ENCODE measurements around the gene NOTCH2NLA.
"Not testable (repeated sequence)": the region's sequence is repeated elsewhere in the genome, so short reads cannot be mapped to it uniquely, and the experiment has no call there.

The NOTCH2NLA gene

GRCh38 chr1:146254569-146255197 lies 25.9 kb upstream of the NOTCH2NLA start:
- no CpG with 5 or more reads among the region's 4 CpGs for WGBS, 2 donors (ENCODE audit: extremely low coverage in 2 of 2, insufficient read length in 2 of 2, insufficient replicate concordance in 1 of 2)
- not testable (repeated sequence) for H3K23ac ChIP-seq (ENCODE audit: low read depth, low read length, poor library complexity); H2BK5ac ChIP-seq (ENCODE audit: low read length); H3K9me3 ChIP-seq (replicated peaks in 1 of 2; ENCODE audit: control insufficient read depth in 2 of 2, insufficient read depth in 1 of 2, low read depth in 1 of 2, low read length in 2 of 2); H3K27ac ChIP-seq (replicated peaks; ENCODE audit: low read length); H4K8ac ChIP-seq (ENCODE audit: low read depth, low read length); H3K4ac ChIP-seq (ENCODE audit: low read length); H3K14ac ChIP-seq (ENCODE audit: low read length); H3K18ac ChIP-seq (ENCODE audit: low read length); H2AFZ ChIP-seq (ENCODE audit: low read length); H3K4me2 ChIP-seq (ENCODE audit: insufficient read depth, low read length, poor library complexity, severe bottlenecking); H2BK12ac ChIP-seq (ENCODE audit: low read length); H3K79me1 ChIP-seq (ENCODE audit: low read depth, low read length); H2BK120ac ChIP-seq (ENCODE audit: low read depth, low read length); H2BK15ac ChIP-seq (ENCODE audit: low read length); H3K4me3 ChIP-seq (ENCODE audit: low read length in 2 of 2); H2AK5ac ChIP-seq (ENCODE audit: low read depth, low read length); DNase-seq (ENCODE audit: low spot score); H3K27me3 ChIP-seq (ENCODE audit: control insufficient read depth in 3 of 3, insufficient read depth in 3 of 3, low read depth in 1 of 3, low read length in 3 of 3); H3K9ac ChIP-seq (ENCODE audit: low read depth, low read length, poor library complexity); H3K4me1 ChIP-seq (ENCODE audit: control insufficient read depth in 2 of 2, insufficient read depth in 1 of 2, low read depth in 1 of 2, low read length in 2 of 2); H4K91ac ChIP-seq (ENCODE audit: low read depth, low read length, poor library complexity); H3K36me3 ChIP-seq (replicated peaks in 1 of 2; ENCODE audit: control insufficient read depth in 2 of 2, insufficient read depth in 2 of 2, low read length in 2 of 2)

- H3K23ac ChIP-seq (ENCODE audit: low read depth, low read length, poor library complexity); DNase-seq (ENCODE audit: low spot score); H3K36me3 ChIP-seq (replicated peaks in 1 of 2; ENCODE audit: control insufficient read depth in 2 of 2, insufficient read depth in 2 of 2, low read length in 2 of 2); H2BK15ac ChIP-seq (ENCODE audit: low read length); H3K4me2 ChIP-seq (ENCODE audit: insufficient read depth, low read length, poor library complexity, severe bottlenecking); H3K4me1 ChIP-seq (ENCODE audit: control insufficient read depth in 2 of 2, insufficient read depth in 1 of 2, low read depth in 1 of 2, low read length in 2 of 2); H3K18ac ChIP-seq (ENCODE audit: low read length); H2BK12ac ChIP-seq (ENCODE audit: low read length); H2AFZ ChIP-seq (ENCODE audit: low read length); H3K4ac ChIP-seq (ENCODE audit: low read length); H2BK5ac ChIP-seq (ENCODE audit: low read length); H2AK5ac ChIP-seq (ENCODE audit: low read depth, low read length); H3K79me1 ChIP-seq (ENCODE audit: low read depth, low read length); H3K27ac ChIP-seq (replicated peaks; ENCODE audit: low read length); H3K14ac ChIP-seq (ENCODE audit: low read length); H3K27me3 ChIP-seq (ENCODE audit: control insufficient read depth in 3 of 3, insufficient read depth in 3 of 3, low read depth in 1 of 3, low read length in 3 of 3); H3K9ac ChIP-seq (ENCODE audit: low read depth, low read length, poor library complexity); H3K9me3 ChIP-seq (replicated peaks in 1 of 2; ENCODE audit: control insufficient read depth in 2 of 2, insufficient read depth in 1 of 2, low read depth in 1 of 2, low read length in 2 of 2); H4K8ac ChIP-seq (ENCODE audit: low read depth, low read length); H4K91ac ChIP-seq (ENCODE audit: low read depth, low read length, poor library complexity); H2BK120ac ChIP-seq (ENCODE audit: low read depth, low read length); H3K4me3 ChIP-seq (ENCODE audit: low read length in 2 of 2): not testable (repeated sequence)
- no CpG with 5 or more reads among the region's 4 CpGs for WGBS, 2 donors (ENCODE audit: extremely low coverage in 2 of 2, insufficient read length in 2 of 2, insufficient replicate concordance in 1 of 2)
Observed at GRCh38 chr1:146253249-146253855, 24.5 kb upstream of the NOTCH2NLA start.

DNA sequence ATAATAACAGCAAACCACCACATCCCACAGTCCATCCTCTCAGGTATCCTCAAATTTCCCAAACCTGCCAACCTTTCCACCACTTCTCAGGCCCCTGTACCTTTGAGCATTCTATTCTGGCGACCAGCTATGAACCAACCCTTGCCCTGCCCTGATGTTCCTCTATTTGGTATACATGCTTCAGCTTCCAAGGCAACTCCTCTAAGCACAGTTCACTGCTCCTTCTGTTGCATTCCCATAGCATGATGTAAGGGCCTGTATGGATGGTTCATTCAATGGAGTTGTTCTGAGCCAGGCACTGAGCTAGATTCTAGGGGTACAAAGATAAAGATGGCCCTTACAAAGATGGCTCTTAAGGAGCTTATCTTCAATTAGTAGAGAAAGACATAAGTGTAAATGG lies 22.7 kb upstream of the NOTCH2NLA start:
- not testable (repeated sequence) for H3K4me3 ChIP-seq (ENCODE audit: low read length in 2 of 2); H2BK120ac ChIP-seq (ENCODE audit: low read depth, low read length); H2BK15ac ChIP-seq (ENCODE audit: low read length); H3K14ac ChIP-seq (ENCODE audit: low read length); H2BK5ac ChIP-seq (ENCODE audit: low read length); DNase-seq (ENCODE audit: low spot score); H3K18ac ChIP-seq (ENCODE audit: low read length); H3K79me1 ChIP-seq (ENCODE audit: low read depth, low read length); H3K4ac ChIP-seq (ENCODE audit: low read length); H3K4me1 ChIP-seq (ENCODE audit: control insufficient read depth in 2 of 2, insufficient read depth in 1 of 2, low read depth in 1 of 2, low read length in 2 of 2); H2AK5ac ChIP-seq (ENCODE audit: low read depth, low read length); H2BK12ac ChIP-seq (ENCODE audit: low read length); H3K9ac ChIP-seq (ENCODE audit: low read depth, low read length, poor library complexity); H2AFZ ChIP-seq (ENCODE audit: low read length); H3K4me2 ChIP-seq (ENCODE audit: insufficient read depth, low read length, poor library complexity, severe bottlenecking); H3K36me3 ChIP-seq (replicated peaks in 1 of 2; ENCODE audit: control insufficient read depth in 2 of 2, insufficient read depth in 2 of 2, low read length in 2 of 2); H3K27me3 ChIP-seq (ENCODE audit: control insufficient read depth in 3 of 3, insufficient read depth in 3 of 3, low read depth in 1 of 3, low read length in 3 of 3); H4K8ac ChIP-seq (ENCODE audit: low read depth, low read length); H4K91ac ChIP-seq (ENCODE audit: low read depth, low read length, poor library complexity); H3K9me3 ChIP-seq (replicated peaks in 1 of 2; ENCODE audit: control insufficient read depth in 2 of 2, insufficient read depth in 1 of 2, low read depth in 1 of 2, low read length in 2 of 2); H3K27ac ChIP-seq (replicated peaks; ENCODE audit: low read length); H3K23ac ChIP-seq (ENCODE audit: low read depth, low read length, poor library complexity)
- WGBS, 2 donors (ENCODE audit: extremely low coverage in 2 of 2, insufficient read length in 2 of 2, insufficient replicate concordance in 1 of 2) = no CpG with 5 or more reads among the region's 1 CpG

DNA sequence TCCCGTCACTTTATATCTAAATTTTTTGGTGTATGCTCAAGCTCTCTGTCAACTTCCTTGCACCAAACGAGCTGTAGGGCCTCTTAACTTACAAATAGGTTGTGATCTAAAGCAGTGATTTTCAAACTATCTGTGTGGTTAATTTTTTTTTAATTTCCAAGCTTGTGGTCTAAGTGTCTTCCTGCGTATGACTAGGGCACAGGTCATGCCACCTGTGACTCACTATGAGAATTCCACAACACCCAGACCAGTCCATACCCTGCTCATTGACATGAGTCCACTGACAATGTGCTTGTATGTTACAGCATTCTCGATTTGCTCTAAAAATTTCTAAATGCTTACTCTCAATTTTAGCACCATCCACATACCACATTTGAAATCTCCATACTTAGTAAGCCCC lies 19.8 kb upstream of the NOTCH2NLA start:
- H2BK12ac ChIP-seq (ENCODE audit: low read length); H3K23ac ChIP-seq (ENCODE audit: low read depth, low read length, poor library complexity); H3K14ac ChIP-seq (ENCODE audit: low read length); H3K18ac ChIP-seq (ENCODE audit: low read length); H3K4me2 ChIP-seq (ENCODE audit: insufficient read depth, low read length, poor library complexity, severe bottlenecking); H2BK5ac ChIP-seq (ENCODE audit: low read length); H3K27ac ChIP-seq (replicated peaks; ENCODE audit: low read length); DNase-seq (ENCODE audit: low spot score); H2BK120ac ChIP-seq (ENCODE audit: low read depth, low read length); H4K91ac ChIP-seq (ENCODE audit: low read depth, low read length, poor library complexity); H3K9ac ChIP-seq (ENCODE audit: low read depth, low read length, poor library complexity); H3K4me1 ChIP-seq (ENCODE audit: control insufficient read depth in 2 of 2, insufficient read depth in 1 of 2, low read depth in 1 of 2, low read length in 2 of 2); H4K8ac ChIP-seq (ENCODE audit: low read depth, low read length); H2AFZ ChIP-seq (ENCODE audit: low read length); H3K36me3 ChIP-seq (replicated peaks in 1 of 2; ENCODE audit: control insufficient read depth in 2 of 2, insufficient read depth in 2 of 2, low read length in 2 of 2); H2AK5ac ChIP-seq (ENCODE audit: low read depth, low read length); H2BK15ac ChIP-seq (ENCODE audit: low read length); H3K27me3 ChIP-seq (ENCODE audit: control insufficient read depth in 3 of 3, insufficient read depth in 3 of 3, low read depth in 1 of 3, low read length in 3 of 3); H3K4ac ChIP-seq (ENCODE audit: low read length); H3K79me1 ChIP-seq (ENCODE audit: low read depth, low read length); H3K9me3 ChIP-seq (replicated peaks in 1 of 2; ENCODE audit: control insufficient read depth in 2 of 2, insufficient read depth in 1 of 2, low read depth in 1 of 2, low read length in 2 of 2); H3K4me3 ChIP-seq (ENCODE audit: low read length in 2 of 2): not testable (repeated sequence)
- WGBS, 2 donors (ENCODE audit: extremely low coverage in 2 of 2, insufficient read length in 2 of 2, insufficient replicate concordance in 1 of 2) = no CpG with 5 or more reads among the region's 4 CpGs

Data from neuronal stem cell (in vitro differentiated cells).